Small intestine (tissue), 7 donors: ENCODE data around the gene EHD3. TPM values are rescaled to one million over a fixed set of nuclear protein-coding genes. Genes with fewer than 3 reads are reported as not detected.

Experiments
- DNase-seq, 2 donors: peaks; one replicate each; pipeline versions ENCODE4 v3.0.0 to v3.0.0-alpha.2; 2013
- FAIRE-seq: peaks from 2 replicates; lab custom pipeline; 2012; peaks lifted over from hg19 to GRCh38; lab: Jason Lieb, UNC
- H3K27ac ChIP-seq, 3 donors: one replicate each; pipeline ENCODE4 v1.5.1; 2013; ENCODE audit warnings: low read length in 2 of 3, mild to moderate bottlenecking in 2 of 3, control low read depth in 1 of 3, inconsistent platforms in 1 of 3, low read depth in 1 of 3, moderate library complexity in 1 of 3
- H3K27me3 ChIP-seq, 3 donors: one replicate each; pipeline ENCODE4 v1.6.1; 2013; ENCODE audit warnings: low read length in 3 of 3, inconsistent platforms in 1 of 3; ENCODE audit not compliant: control insufficient read depth in 3 of 3, insufficient read depth in 3 of 3
- H3K36me3 ChIP-seq, 3 donors: one replicate each; pipeline ENCODE4 v1.6.1; 2013; ENCODE audit warnings: low read length in 3 of 3, inconsistent platforms in 1 of 3, low read depth in 1 of 3, mild to moderate bottlenecking in 1 of 3, moderate library complexity in 1 of 3; ENCODE audit not compliant: control insufficient read depth in 3 of 3, insufficient read depth in 2 of 3
- H3K4me1 ChIP-seq, 3 donors: one replicate each; pipeline ENCODE4 v1.6.1; 2013; ENCODE audit warnings: low read length in 2 of 3, inconsistent platforms in 1 of 3, low read depth in 1 of 3, mild to moderate bottlenecking in 1 of 3, moderate library complexity in 1 of 3; ENCODE audit not compliant: control insufficient read depth in 3 of 3, insufficient read depth in 2 of 3
- H3K4me3 ChIP-seq, 3 donors: one replicate each; pipeline ENCODE4 v1.5.1; 2013; ENCODE audit warnings: low read length in 3 of 3, control low read depth in 1 of 3, inconsistent platforms in 1 of 3, low read depth in 1 of 3, mild to moderate bottlenecking in 1 of 3, moderate library complexity in 1 of 3
- H3K9me3 ChIP-seq, 2 donors: one replicate each; pipeline ENCODE4 v1.6.1; 2013; ENCODE audit warnings: low read depth in 1 of 2, low read length in 1 of 2; ENCODE audit not compliant: control insufficient read depth in 2 of 2, insufficient read depth in 1 of 2
- WGBS, 3 donors: extraction: QIAGEN DNeasy Blood & Tissue Kit; methylation state at CpG; one replicate each; pipeline ENCODE4 v1.1.7; 2013; 5-methylcytosine and 5-hydroxymethylcytosine counted together
- polyA plus RNA-seq, 4 donors: library from polyadenylated mRNA; stranded (reverse) in 3 of 4; unstranded in 1 of 4; fragments of 200-250 nt in 3 of 4; fragments of 120-200 nt in 1 of 4; gene quantifications; one replicate each; pipeline versions ENCODE4 v1.2.1 to v1.2.3, GENCODE V29; 2013
- donor health status: healthy with polysubstance abuse.
- donor health status: control.
- donor health status: control.
- donor health status: Bipolar disorder and iron deficiency.
- donor health status: healthy.

The EHD3 gene
- polyA plus RNA-seq, 4 donors: 0.22 to 2.7 (median 1.9) TPM

DNA sequence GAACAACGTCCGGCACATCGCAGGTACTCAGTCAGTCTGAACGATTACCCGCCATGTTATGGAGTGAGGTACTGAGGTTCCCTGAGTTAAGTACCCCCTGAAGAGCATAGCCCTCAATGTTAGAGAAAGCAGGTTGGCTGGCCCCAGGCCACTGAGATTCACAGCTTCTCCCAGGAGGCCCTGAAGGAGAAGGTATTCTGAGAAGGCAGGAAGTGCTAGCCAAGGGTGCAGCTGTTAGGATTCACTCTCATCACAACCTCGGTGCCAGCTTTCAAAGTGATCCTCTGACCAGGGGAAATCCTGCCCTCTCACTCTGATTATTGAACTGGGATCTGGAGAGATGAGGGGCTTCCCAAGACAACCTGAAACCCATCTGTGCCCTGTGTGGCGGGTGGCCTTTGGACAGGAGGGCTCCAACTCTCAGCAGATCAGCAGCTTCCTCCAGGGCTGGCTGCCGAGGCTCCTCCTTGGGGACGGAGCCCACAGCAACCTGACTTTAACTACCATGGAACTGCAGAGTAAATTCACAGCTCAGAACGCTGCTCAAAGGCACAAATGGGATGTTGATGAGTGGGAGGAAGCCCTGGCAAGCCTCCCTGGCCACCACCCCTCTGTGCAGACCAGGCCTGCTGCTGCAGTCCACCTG is 7.8 kb downstream of the EHD3 start:
- Histone ChIP-seq H3K4me1 (no peaks in the 10 kb centered on the region), H3K27ac (no peak overlapping the region), H3K36me3 (no peaks in the 10 kb centered on the region), H3K9me3 (no peaks in the 10 kb centered on the region), H3K4me3 (no peak overlapping the region), H3K27me3 (no peaks in the 10 kb centered on the region)
- 81 to 85% (median 82%) methylated on average over 10 of the region's 10 CpGs for WGBS, 3 donors
- FAIRE-seq (no peak), DNase-seq (no peak)

DNA sequence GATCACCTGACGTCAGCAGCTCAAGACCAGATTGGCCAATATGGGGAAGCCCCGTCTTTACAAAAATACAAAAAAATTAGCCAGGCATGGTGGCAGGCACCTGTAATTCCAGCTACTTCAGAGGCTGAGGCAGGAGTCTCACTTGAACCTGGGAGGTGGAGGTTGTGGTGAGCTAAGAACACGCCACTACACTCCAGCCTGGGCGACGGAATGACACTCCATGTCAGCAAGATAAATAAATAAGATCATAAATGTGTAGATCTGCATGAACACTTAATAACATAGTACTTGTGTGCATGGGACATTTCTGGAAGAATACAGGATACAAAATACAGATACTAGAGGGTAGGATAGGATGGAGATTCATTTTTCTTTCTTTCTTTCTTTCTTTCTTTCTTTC is 9.1 kb downstream of the EHD3 start:
- H3K4me1 ChIP-seq: no peaks in the 10 kb centered on the region
- H3K27me3 ChIP-seq: no peaks in the 10 kb centered on the region
- DNase-seq (no peak), FAIRE-seq (no peak)
- H3K4me3 ChIP-seq: no peak overlapping the region
- no peak overlapping the region for H3K27ac ChIP-seq
- H3K9me3 ChIP-seq: no peaks in the 10 kb centered on the region
- WGBS, 3 donors: 93 to 95% (median 95%) methylated on average over 5 of the region's 5 CpGs
- H3K36me3 ChIP-seq: no peaks in the 10 kb centered on the region

DNA sequence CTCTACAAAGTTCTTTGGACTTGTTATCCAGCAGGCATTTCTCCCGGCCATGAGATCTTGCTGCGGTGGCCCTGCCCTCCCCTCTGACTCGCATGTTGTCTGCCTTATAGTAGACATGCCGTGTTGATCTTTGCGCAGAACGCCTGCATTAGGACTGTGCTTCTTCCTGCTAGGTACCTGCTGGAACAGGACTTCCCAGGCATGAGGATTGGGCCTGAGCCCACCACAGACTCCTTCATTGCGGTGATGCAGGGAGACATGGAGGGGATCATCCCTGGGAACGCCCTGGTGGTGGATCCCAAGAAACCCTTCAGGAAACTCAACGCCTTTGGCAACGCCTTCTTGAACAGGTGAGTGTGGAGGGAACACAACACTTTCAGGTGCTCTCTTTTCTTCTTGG is 10.1 kb downstream of the EHD3 start:
- FAIRE-seq (no peak), DNase-seq (no peak)
- Histone ChIP-seq H3K36me3 (peaks cover 0 to 2% (median 0%) of the 10 kb centered on the region in 3 donors), H3K4me1 (no peaks in the 10 kb centered on the region), H3K4me3 (no peak overlapping the region), H3K27ac (no peak overlapping the region), H3K27me3 (no peaks in the 10 kb centered on the region), H3K9me3 (no peaks in the 10 kb centered on the region)
- 92 to 96% (median 94%) methylated on average over 10 of the region's 10 CpGs for WGBS, 3 donors

DNA sequence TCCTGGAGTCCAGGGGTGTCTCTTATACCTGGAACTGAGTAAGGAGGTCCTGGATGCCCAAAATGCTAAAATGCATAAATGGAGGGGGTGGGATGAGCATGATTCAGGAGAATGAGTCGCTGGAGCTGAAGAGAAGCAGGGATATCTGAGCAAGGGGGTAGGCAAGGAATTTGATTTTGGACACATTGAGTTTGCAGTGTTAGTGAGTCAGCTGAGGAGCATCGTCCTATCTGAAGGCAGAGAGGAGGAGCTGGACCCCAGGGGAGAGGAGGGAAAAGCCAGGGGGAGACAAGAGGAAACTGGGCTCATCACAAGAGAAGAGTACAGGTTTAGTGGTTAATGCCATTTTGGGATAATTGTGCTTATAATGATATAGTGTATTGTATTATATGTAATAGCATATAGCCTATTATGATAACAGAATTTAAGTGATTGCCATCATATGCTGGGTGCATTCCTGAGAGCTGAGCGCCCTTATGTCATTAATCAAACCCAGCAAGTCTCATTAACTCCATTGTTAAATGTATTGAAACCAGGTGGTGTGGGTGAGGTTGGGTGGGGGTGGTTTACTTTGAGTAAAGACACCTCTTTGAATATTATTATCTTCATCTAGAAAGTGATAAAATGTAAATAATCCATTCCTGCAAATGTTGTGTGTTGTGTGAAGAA is 12.4 kb downstream of the EHD3 start:
- no peaks in the 10 kb centered on the region for H3K9me3 ChIP-seq
- WGBS, 3 donors: 76 to 91% (median 85%) methylated on average over 3 of the region's 3 CpGs
- DNase-seq (no peak), FAIRE-seq (no peak)
- no peak overlapping the region for H3K27ac ChIP-seq
- H3K36me3 ChIP-seq: peaks cover 0 to 9% (median 0%) of the 10 kb centered on the region in 3 donors
- no peak overlapping the region for H3K4me3 ChIP-seq
- H3K4me1 ChIP-seq: no peaks in the 10 kb centered on the region
- H3K27me3 ChIP-seq: no peaks in the 10 kb centered on the region

DNA sequence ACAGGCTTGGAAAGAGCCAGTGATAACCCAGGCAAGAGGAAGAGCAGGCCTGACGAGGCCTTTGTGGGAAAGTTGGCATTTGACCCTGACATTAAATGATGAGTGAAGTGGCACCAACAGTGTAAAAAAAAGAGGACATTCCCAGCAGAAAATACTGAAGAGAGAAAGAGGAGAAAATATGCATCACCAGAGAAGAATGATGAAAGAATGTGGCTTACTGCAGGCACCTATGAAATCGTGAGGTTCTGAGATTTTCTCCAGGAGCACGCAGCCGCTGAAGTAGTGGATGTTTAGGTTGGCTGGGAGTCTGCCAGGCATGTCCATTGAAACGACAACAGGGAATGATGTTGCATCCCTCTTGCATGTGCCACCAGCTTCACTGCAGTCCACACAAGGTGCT is 13.8 kb downstream of the EHD3 start:
- no peak for FAIRE-seq
- WGBS, 3 donors: 87 to 89% (median 88%) methylated on average over 5 of the region's 5 CpGs
- Histone ChIP-seq H3K27me3 (no peaks in the 10 kb centered on the region), H3K9me3 (no peaks in the 10 kb centered on the region), H3K4me3 (no peak overlapping the region), H3K4me1 (no peaks in the 10 kb centered on the region), H3K27ac (no peak overlapping the region), H3K36me3 (peaks cover 0 to 9% (median 0%) of the 10 kb centered on the region in 3 donors)
- DNase-seq: no peak

DNA sequence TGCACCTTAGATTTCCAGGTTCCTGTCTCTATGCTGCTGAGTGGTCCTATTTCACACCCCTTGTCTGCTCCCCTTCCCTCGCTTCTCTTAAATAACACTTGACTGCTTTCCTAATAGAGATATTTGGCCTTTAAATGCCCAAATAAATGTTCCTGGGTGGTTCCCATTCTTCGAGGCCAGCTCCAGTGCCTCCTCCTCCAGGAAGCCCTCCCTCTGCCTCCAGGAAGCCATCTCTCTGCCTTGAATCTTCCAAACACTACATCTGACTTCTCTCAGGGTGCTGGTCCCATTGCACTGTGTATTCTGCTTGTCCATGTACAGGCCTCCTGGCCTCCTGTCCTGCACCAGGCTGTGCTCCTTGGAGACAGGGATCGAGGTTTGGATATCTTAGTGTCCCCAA is 14.2 kb downstream of the EHD3 start:
- H3K9me3 ChIP-seq: no peaks in the 10 kb centered on the region
- H3K27me3 ChIP-seq: no peaks in the 10 kb centered on the region
- no peak overlapping the region for H3K27ac ChIP-seq
- H3K36me3 ChIP-seq: peaks cover 0 to 9% (median 0%) of the 10 kb centered on the region in 3 donors
- no peak for DNase-seq
- FAIRE-seq: no peak
- H3K4me3 ChIP-seq: no peak overlapping the region
- 86 to 92% (median 88%) methylated on average over 3 of the region's 3 CpGs for WGBS, 3 donors
- H3K4me1 ChIP-seq: no peaks in the 10 kb centered on the region

DNA sequence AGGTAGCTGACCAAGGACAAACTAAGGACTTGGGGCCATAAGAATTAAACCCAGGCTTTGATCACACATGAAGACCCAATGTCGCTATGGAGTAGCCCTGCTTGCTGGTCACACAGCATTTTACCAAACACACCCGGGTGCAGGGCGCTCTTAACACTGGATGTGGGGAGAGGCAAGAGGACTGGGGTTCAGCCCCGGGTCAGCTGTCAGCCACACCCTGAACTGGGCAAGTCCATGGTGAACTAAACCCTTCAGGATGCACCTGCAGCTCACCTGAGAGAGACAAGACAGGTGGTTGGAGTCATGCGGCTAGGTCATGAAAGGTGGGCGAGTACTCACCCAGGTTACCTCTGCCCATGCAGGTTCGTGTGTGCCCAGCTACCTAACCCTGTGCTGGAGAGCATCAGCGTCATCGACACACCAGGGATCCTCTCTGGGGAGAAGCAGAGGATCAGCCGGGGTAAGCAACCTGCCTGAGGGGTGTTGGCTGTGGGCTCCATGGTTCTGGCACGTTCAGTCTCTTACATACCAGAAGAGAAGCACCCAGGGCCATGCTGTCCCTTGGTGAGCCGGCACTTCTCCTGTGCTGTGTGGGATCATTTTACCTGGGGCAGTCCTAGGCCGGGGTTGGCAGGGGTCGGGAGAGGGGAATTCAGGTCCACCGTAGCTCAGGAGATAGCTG is 15.2 kb downstream of the EHD3 start:
- Histone ChIP-seq H3K4me1 (peaks cover 0 to 7% (median 0%) of the 10 kb centered on the region in 3 donors), H3K36me3 (peaks cover 0 to 9% (median 0%) of the 10 kb centered on the region in 3 donors), H3K4me3 (no peak overlapping the region), H3K9me3 (no peaks in the 10 kb centered on the region), H3K27me3 (no peaks in the 10 kb centered on the region), H3K27ac (no peak overlapping the region)
- WGBS, 3 donors: 84 to 92% (median 87%) methylated on average over 15 of the region's 15 CpGs
- no peak for DNase-seq
- FAIRE-seq: no peak

DNA sequence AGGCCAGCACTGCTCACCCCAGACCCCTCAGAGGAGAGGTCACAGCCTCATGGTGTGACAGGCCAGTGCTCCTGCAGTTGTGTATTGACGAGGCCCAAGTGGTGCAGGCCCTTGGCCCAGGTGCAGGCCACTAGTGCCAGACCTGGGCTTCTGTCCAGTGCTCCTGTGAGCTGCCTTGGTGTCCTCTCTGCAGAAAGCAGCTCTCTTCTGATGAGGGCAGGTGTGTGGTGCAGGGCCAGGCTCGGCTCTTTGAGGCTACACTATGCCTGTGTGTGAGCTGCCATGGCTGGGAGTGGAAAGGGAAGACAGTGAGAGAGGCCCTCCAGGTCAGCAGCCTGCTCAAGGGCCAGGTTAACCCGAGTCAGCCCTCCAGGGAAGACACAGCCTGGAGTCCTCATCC is 17.1 kb downstream of the EHD3 start:
- no peaks in the 10 kb centered on the region for H3K27me3 ChIP-seq
- DNase-seq (no peak), FAIRE-seq (no peak)
- 69 to 83% (median 71%) methylated on average over 3 of the region's 3 CpGs for WGBS, 3 donors
- no peak overlapping the region for H3K27ac ChIP-seq
- peaks cover 0 to 14% (median 0%) of the 10 kb centered on the region in 3 donors for H3K4me1 ChIP-seq
- no peaks in the 10 kb centered on the region for H3K9me3 ChIP-seq
- no peak overlapping the region for H3K4me3 ChIP-seq
- H3K36me3 ChIP-seq: peaks cover 0 to 9% (median 0%) of the 10 kb centered on the region in 3 donors
